ENCODE data around the gene SLC6A7.

GRCh38 chr5:150163035-150163434, 26.8 kb upstream of the SLC6A7 start:
- TF ChIP-seq CTCF (conservative IDR thresholded peaks at IDR 0.05 in 1 of 2, IDR thresholded peaks at IDR 0.05 in 1 of 2; ENCODE audit: extremely low read depth in 1 of 2, insufficient read depth in 1 of 2, low read depth in 1 of 2, low read length in 2 of 2) (no peak), EZH2 (IDR thresholded peaks at IDR 0.05; ENCODE audit: borderline replicate concordance, low read length) (no peak)

Measured in mammary epithelial cell (primary cell).